22Rv1 (cell line): ENCODE measurements around the gene EOLA2.

Experiments used
- CTCF ChIP-seq: fragments of 450-650 bp; IDR thresholded peaks from 2 replicates; pipeline ENCODE4 v1.5.1; 2017; ENCODE audit warnings: mild to moderate bottlenecking
- ZFX ChIP-seq: fragments of 450-650 bp; IDR thresholded peaks from 2 replicates; pipeline ENCODE4 v1.6.1; 2017; ENCODE audit warnings: antibody characterized with exemption, borderline replicate concordance

GRCh38 chrX:149982310-149982709, 44.0 kb upstream of the EOLA2 start:
- TF ChIP-seq CTCF (no peak), ZFX (no peak)
